Activated CD4-positive, alpha-beta T cell treated with anti-CD3 and anti-CD28 coated beads, Interleukin-2, amount 50 U/mL, for 24 hours (primary cell): ENCODE measurements around the gene DNMT3B.

Experiments used
- DNase-seq, 2 donors: peaks; one replicate each; pipeline ENCODE4 v3.0.0-alpha.2; 2020; ENCODE audit warnings: low read depth in 1 of 2, low spot score in 1 of 2

Gene DNMT3B

DNA sequence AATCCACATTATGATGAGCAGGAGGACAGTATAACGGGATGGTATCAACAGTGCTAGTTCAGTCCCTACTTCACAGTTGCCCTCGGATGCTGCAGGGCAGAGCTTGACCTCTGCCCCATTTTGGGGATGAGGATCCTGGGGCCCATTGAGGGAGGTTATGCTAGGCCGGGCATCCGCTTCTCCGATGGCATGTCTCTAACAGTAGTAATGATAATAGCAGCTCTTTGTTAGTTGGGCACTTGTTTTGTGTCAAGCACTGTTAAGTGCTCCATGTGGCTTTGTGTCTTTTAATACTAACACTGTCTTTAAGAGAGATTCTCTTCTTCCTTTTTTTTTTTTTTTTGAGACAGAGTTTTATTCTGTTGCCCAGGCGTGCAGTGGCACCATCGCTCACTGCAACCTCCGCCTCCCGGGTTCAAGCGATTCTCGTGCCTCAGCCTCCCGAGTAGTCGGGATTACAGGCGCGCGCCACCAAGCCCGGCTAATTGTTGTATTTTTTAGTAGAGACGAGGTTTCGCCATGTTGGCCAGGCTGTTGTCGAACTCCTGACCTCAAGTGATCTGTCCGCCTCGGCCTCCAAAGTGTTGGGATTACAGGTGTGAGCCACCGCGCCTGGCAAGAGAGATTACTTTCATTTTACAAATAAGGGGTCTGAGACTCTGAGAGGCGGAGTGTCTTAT lies 58.7 kb downstream of the DNMT3B start:
- no peak for DNase-seq

DNA sequence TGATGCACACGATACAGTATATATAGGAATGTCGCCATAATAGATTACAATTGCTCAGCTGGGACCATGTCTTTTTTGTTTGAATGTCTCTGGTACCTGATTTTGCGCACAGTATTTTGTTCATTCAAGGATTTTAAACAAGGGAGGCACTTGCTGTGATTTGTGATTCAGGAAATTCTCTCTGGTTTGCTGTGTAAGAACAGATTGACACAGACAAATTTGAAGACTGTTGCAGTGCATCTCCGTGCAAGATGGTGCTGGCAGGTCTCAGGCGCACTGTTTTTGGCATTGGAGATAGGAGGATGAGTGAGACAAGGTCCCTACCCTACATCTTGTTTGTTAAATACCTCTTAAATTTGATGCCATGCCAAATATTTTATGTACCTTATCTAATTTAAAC lies 60.0 kb downstream of the DNMT3B start:
- DNase-seq: no peak

DNA sequence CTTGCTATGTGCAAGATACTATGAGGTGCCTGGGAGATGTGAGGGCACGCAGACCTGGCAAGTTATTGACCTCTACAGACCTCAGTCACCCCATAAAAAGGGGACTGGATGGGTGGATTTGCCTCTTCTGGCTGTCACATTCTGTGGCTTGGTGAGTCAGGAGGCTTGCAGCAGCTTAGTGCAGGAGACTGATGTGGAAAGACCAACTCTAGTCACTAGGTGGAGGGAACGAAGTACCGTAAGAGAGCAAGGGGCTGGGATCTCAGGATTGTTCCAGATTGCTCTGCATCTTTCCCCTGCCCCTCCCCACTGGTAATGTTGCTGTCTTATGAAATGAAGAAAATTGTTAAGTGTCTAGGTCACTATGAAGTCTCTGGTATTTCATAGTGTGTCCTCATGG lies 60.9 kb downstream of the DNMT3B start:
- DNase-seq: peak in 1 of 2 donors; percentile 17

DNA sequence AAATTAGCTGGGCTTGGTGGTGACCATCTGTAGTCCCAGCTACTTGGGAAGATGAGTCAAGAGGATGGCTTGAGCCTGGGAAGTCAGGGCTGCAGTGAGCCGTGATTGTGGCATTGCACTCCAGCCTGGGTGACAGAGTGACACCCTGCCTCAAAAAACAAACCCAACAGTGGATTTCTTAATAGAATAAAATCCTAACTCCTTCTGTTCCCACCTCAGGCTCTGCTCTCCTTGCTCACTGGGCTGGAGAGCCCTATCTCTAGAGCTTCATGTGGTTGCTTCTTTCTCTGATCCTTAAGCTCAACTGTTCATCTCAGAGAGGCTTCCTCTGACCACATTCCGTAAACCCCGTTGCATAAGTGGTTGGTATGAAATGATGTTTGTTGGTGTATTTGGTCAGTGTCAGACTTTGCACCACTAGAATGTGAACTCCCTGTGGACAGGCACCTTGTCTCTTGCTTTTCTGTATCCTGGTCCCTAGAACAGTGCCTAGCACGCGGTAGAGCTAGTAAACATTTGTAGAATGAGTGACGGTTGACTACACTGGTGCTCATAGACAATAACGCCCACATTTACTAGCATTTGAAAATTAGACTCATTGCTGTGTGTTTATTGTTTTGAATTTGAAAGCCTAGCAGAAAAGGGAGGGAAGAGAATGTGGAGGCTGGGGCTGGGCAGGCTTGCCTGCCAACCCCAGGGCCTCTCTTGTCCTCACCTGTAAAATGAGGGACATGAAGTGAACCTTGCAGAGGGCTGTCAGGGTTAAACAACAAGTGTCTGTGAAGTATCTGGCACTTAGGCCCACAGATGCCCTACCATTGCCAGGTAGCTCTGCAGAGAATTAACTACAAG lies 61.8 kb downstream of the DNMT3B start:
- no peak for DNase-seq

DNA sequence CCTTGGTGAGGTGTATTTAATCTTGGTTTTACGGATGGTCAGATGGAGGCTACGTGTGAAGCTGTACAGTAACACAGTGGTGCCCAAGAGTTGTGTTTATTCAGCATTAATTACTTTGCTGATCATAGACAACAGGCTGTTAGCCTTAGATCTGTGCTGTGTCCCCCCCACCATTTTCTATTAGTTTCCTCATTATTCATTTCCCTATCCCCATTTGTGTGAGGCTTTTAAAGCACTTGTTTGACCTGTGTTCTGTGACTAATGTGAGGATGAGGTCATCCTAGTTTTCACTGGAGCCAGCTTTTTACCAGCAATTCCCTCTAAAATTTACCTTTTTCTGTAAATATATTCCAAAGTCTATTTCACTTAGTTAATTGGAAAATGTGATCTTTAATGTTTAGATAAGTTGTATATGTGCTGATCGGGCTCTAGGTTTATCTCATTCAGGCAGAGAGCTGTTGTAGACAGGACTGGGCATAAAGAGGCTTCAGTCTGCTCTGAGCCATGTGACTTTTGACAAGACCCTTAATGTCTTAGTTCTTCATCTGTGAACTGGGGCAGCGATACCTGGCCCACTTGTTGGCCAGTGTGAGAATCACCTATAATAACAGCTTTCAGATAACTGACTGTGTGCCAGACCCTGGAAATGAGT lies 66.0 kb downstream of the DNMT3B start:
- no peak for DNase-seq

DNA sequence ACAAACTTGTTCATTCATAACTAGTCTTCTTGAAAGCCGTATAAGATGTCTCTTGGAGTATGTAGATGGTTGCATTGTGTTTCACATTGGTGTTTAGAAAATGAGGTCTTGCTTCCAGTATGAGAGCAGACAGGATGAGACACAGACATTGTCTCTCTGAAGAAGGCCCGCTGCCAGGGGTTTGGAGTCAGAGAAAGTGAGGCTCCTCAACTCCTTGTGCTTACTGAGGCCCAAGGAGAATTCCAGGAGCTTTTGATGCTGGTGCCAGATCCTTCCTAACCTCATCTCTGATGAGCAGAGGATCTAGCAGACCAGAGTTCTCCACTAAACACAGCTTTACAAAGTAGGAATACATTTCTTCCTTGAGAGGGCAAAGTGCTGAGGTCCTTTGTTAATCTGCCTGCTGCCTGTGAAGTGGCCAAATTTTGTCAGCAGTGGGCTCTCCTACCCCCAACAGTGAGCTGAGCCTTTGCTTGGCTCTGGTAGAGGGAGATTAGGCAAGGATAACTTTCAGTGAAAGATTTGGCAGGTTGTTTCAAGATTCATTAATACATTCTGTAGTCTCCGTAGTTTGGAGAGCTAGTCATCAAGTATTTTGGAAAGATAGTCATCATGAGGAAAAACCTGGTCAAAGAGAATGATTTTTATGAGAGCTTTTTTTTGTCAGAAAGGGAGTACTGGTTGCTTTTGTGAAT lies 67.3 kb downstream of the DNMT3B start:
- DNase-seq: no peak

DNA sequence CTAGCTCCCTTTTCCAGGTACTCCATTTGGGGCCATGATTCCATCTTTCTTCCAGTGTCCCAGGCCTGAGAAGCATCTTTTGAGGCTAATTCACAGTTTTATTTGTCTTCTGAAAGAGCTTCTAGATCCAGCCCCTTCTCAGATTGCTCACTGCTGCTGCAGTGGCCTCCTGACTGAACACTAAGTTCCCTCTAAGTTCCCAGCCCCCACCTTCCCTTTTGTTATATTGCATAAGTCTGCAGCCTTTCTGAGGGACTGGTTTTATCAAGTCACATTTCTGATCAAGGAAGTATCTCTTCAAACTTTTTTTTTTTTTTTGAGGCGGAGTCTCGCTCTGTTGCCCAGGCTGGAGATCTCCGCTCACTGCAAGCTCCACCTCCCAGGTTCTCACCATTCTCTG lies 68.3 kb downstream of the DNMT3B start:
- no peak for DNase-seq

DNA sequence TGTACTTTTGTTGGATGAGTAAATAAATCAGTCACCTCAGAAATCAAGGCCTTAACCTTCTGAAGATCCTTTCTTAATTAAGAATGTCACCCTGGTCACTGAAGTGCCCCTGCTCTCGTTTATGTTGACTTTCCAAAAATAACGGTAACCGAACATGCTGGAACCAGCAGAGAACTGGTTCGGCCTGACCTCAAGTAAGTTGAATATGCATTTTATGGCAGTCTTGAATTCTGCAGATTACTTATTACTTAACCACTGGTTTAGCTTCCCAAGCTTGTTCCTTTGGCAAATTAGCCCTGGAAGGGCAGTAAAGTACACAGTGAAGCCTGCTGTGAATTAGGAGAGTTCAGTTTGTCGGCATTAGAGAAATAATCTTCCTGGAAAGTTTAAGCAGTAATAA lies 69.8 kb downstream of the DNMT3B start:
- DNase-seq: no peak

DNA sequence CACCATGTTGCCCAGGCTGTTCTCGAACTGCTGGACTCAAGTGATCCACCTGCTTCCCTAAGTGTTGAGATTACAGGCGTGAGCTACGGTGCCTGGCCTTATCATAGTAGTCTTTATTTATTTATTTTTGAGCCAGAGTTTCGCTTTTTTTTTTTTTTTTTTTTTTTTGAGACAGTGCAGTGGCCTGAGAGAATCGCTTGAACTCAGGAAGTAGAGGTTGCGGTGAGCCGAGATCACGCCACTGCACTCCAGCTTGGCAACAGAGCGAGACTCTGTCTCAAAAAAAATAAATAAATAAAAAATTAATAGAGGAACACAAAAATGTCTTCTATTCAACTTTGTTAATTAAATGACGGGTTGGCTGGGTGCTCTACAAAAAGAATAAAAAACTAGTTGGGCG lies 70.5 kb downstream of the DNMT3B start:
- no peak for DNase-seq

DNA sequence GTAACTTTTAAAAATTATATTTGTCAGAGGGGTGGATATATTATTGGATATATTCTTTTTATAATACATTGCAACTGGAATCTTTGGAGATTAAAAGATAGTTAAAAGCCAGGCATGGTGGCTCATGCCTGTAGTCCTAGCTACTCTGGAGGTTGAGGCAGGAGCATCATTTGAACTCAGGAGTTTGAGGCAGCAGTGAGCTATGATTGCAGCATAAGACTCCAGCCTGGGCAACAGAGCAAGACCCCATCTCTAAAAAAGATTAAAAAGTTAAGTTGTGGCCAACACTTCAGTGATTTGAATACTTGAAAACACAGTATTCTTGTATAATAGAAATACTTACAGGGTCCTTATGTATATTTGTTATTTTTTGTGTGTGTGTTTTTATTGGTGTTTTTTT lies 72.8 kb downstream of the DNMT3B start:
- DNase-seq: no peak

DNA sequence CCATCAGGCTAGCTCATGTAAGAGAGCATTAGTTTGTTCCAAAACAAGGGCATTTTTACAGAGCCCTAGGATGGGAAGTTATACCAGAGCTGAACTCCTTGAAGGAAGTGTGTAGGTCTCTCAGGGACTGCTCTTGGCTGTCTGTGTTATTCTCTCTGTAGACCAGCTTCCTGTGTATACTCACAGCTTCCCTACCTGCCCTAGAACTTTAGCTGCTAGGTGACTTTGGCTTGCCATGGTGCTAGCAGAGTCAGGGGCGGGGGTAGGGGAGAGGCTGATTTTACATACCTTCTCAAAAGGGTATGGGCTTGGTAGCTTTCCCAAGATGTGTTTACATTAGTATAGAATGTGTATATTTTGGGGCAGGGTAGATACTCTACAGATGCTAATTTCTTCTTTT lies 75.0 kb downstream of the DNMT3B start:
- DNase-seq: no peak

DNA sequence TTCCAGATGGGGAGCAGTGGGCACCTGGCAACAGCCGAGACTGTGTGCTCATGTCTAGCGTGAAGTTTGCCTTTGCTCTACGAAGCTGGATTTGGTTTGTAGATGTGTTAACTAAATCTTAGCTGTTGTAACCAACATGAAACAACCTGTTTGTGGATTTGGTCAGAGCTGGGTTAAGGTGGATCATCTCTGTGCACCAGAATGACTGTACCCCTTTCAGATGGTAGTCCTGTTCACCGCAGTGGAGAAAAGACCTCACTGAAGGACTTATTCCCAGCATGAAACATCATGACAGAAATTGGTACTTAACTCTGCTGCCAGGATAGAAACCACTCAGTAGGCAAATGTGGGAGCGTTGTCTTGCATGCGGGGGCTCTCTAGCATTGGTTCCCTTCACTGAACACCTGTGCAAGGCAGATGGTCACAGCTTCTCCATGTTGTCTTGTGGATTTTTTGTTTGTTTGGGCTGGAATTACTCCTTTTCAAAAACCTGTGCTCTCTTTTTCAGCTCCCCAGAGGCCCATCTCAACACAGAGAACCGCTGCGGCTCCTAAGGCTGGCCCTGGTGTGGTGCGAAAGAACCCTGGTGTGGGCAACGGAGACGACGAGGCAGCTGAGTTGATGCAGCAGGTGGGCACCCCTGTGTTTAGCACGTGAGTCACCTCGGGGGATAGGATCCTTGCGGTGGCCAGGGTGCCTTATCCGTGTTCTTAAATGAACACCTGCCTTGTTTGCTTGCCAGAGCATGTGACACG lies 77.2 kb downstream of the DNMT3B start:
- no peak for DNase-seq

DNA sequence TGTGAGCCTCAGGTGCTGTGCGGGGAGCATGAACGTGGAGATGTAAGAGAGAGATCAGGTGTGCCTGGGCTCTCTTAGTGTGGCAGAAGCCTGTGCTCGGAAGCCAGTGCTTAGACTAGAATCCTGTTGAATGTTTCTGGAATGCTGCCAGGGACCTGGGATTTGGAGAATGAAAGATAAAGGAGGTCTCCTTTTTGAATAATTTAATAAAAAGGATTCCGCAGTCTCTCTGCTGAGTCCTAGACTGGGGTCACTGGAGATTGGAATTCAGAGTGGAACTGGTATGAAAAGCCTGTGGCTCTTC lies 77.7 kb downstream of the DNMT3B start:
- no peak for DNase-seq

DNA sequence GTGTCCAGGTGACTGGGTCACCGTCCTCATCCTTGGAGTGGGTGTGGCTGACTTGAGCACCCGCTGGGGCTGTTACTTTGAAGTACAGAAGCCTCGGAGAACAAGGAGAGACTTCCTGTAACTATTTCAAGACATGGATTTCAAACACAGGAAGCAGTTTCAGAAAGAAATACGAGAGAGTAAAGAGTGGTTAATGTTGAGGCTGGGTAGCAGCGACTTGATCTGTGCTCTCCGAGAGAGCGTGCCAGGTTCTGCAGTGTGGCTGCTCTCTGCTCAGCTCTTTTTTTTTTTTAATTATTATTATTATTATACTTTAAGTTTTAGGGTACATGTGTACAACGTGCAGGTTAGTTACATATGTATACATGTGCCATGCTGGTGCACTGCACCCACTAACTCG lies 79.0 kb downstream of the DNMT3B start:
- no peak for DNase-seq

DNA sequence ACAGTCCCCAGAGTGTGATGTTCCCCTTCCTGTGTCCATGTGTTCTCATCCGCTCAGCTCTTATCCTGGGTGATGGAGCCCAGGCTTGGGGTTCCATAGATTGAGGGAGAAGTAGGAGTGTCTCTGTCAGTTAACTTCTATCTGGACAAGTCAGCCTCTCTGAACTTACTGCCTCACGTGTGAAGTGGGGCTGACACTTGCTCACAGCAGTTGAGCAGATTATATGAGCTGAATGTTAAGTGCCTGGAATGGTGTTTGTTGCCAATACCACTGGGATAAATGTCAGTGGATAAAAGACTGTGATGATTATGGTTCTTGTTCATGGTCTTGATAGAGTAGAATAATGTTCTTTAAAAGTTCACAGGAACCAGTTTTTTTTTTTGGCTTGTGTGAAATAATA lies 79.4 kb downstream of the DNMT3B start:
- no peak for DNase-seq

DNA sequence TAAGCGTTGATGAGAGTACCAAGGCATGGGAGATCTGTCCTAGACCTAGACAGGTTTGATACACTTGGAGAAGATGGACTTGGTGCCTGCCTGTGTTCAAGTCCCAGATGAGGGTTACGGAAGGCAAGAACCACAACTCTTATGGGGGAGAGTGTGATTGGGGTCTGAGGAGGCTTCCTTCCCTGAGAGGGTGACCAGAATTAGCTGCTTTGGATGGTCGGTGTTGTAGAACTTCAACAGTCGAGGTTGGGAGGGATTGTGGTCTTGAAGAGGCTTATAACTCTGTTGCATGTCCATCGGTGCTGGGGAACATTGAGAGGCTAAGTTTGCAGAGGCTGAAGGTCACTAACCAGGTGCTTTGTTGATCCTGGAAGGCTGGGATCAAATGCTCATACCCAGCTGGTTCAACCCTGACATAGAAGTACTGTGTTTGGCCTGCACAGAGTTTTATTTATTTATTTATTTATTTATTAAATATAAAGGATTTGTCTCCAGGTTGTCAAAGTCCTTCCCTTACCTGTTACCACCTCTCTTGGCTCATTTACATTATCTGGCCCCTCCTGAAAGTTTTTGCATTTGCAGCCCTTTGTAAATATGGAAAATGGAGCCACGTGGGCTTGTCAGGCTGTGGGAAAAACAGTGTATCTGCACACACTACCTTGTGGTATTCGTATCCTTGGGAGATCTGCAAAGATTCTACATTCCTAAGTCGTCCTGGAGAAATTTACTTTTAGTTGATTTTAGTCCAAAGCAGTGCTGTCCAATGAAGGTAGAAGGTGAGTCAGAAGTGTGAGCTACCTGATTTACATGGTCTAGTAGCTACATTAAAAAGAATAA lies 80.7 kb downstream of the DNMT3B start:
- no peak for DNase-seq

DNA sequence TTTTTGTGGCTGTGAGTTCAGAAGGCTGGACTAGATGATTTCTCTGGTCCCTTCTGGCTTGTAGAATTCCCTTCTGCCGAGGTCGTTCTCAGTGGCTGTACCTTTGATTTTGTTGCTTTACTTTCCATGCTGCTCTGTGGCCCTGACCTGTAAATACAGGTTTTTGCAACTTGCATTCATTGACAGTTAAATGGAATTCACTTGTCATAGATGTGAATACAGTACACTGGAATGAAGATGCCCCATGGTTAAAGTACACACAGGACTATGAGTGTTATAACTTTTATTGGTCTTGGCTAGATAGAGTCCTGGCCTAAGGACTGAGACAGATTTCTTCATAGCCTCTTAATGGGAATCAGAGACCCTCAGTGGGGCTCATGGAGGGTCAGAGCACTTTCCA lies 83.6 kb downstream of the DNMT3B start:
- DNase-seq: no peak

DNA sequence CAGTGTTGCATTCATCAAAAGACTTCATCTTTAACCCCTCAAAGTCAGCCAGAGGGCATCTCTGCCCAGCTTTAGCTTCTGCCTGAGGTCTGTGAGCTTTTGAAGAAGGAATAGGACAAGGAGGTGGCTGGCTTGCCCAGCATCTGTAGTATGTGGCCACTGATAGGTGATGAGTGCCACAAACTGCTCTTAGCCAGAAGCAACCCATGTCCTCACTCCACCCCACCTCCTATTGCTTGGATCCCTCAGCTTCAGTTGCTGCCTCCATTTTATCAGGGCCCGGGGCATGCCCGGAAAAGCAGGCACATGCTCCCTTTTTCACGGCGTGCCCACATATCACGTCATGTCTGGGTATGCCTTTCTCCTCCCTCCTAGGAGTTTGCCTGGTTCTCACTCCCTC lies 84.7 kb downstream of the DNMT3B start:
- DNase-seq: no peak

DNA sequence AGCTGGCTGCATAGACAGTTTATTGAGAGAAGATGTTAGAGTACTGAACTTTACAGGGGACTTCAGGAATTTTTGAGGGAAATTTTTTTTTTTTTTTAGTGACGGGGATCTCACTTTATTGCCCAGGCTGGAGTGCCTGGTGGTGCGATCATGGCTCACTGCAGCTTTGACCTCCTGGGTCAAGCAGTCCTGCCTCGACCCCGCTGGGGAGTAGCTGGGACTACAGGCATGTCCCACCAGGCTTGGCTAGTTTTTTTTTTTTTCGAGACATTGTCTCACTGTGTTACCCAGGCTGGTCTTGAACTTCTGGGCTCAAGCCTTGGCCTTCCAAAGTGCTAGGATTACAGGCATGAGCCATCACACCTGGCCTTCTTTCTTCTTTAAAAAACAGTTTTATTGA lies 85.8 kb downstream of the DNMT3B start:
- DNase-seq: no peak

DNA sequence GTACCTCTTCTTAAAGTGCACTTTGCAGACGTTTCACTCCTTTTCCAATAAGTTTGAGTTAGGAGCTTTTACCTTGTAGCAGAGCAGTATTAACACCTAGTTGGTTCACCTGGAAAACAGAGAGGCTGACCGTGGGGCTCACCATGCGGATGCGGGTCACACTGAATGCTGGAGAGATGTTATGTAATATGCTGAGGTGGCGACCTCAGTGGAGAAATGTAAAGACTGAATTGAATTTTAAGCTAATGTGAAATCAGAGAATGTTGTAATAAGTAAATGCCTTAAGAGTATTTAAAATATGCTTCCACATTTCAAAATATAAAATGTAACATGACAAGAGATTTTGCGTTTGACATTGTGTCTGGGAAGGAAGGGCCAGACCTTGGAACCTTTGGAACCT lies 86.7 kb downstream of the DNMT3B start:
- no peak for DNase-seq
